Measurements from ENCODE around the gene TPSD1.
"Not testable (repeated sequence)": the region's sequence is repeated elsewhere in the genome, so short reads cannot be mapped to it uniquely, and the experiment has no call there.

Gene TPSD1

DNA sequence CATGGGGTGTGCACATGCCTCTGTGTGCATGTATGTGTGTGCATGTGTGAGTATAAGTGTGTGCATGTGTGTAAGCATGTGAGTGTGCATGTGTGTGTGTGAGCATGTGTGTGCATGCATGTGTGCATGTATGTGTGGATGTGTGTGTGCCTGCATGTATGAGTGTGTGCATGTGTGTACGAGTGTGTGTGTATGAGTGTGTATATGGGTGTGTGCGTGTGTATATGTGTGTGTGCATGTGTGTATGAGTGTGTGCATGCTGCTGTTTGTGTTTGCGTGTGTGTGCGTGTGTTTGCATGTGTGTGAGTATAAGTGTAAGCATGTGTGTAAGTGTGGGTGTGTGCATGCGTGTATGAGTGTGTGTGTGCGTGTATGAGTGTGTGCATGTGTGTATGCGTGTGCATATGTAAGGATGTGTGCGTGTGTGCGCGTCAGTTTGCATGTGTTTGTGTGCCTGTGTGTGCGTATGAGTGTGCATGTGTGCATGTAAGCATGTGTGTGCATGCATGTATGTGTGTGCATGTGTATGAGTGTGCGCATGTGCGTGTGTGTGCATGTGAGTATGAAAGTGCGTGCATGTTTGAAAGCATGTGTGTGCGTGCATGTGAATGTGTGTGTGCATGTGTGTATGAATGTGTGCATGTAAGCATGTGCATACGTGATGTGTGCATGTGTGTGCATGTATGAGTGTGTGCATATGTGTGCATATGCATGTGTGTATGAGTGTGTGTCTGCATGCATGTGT, 8.6 kb downstream of the TPSD1 start:
- no peak for DNase-seq

DNA sequence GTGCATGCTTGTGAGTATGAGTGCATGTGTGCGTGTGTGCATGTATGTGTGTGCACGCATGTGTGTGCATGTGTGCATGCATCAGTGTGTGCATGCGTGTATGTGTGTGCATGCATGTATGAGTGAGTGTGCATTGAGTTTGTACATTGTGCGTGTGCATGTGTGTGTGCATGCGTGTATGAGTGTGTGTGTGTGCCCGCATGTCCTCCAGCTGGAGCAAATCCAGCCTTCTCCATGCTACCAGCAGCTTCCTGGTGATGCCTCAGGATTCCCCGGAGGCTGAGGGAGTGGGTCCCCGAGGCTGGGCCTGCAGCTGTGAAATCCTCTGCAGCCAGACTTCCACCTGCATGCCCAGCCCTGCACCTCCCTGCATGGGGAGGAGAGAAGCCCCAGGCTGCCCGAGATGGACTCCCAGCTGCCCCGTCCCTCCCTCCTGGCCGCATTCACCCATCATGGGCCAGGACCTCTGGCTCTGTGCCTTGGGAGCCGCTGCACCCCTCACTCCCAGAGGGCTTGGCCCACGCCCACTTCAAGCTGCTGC, 9.3 kb downstream of the TPSD1 start:
- DNase-seq, result no peak

DNA sequence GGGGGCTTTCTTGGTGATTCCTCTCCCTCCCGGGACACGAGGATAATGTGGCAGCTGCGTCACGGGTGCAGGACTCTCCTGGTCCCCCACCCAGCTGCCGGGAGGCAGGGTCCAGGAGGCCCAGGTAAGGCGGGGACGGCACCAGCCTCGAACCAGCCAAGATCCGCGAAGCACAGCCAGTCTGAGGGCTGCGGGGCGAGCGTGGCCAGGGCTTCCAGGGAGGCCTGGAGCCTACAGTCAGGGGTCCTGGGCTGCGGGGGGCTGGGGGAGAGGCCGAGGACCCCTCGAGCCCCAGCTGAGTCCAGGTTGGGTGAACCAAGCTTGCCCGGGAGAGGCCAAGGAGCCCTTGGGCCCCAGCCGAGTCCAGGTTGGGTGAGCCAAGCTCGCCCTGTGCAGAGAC, 10.0 kb downstream of the TPSD1 start:
- no peak for DNase-seq

DNA sequence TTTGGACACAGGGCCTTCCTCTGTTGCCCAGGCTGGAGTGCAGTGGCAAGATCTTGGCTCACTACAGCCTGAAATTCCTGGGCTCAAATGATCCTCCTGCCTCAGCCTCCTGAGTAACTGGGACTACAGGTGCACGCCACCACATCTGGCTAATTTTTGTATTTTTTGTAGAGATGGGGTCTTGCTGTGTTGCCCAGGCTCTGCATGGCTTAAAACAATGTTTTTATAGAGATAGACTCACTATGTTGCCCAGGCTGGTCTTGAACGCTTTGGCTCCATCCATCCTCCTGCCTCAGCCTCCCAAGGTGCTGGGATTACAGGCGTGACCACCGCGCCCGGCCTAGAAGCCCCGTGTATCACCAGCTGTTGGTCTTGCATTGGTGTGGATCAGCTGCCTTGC, 13.5 kb downstream of the TPSD1 start:
- DNase-seq, result not testable (repeated sequence)

DNA sequence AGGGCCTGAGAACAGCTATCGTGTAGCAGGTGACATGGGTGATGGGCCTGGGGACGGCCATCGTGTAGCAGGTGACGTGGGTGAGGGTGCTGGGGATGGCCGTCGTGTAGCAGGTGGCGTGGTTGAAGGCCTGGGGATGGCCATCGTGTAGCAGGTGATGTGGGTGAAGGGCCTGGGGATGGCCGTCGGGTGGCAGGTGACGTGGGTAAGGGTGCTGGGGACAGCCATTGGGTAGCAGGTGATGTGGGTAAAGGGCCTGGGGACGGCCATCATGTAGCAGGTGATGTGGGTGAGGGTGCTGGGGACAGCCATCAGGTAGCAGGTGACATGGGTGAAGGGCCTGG, 15.5 kb downstream of the TPSD1 start:
- no peak for DNase-seq

DNA sequence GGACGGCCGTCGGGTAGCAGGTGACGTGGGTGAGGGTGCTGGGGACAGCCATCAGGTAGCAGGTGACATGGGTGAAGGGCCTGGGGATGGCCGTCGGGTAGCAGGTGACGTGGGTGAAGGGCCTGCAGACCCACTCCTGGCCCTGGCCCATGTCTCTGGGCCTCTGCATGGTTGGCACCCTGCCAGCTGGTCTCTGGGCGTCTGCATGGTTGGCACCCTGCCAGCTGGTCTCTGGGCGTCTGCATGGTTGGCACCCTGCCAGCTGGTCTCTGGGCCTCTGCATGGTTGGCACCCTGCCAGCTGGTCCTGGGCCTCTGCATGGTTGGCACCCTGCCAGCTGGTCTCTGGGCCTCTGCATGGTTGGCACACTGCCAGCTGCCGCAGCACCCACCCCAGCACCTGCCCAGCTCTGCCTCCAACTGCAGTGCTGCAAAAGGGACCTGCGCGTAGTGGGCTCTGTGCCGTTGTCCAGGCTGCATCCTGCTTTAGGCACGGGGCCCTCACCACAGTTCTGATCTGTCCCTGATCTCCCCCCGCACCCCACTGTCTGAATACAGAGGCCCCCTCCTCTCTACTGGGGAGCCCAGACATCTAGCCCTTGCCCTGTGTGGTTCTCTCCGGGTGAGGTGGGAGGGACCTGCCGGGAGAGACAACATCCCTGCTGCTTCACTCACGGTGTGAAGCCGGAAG, 16.0 kb downstream of the TPSD1 start:
- not testable (repeated sequence) for DNase-seq

DNA sequence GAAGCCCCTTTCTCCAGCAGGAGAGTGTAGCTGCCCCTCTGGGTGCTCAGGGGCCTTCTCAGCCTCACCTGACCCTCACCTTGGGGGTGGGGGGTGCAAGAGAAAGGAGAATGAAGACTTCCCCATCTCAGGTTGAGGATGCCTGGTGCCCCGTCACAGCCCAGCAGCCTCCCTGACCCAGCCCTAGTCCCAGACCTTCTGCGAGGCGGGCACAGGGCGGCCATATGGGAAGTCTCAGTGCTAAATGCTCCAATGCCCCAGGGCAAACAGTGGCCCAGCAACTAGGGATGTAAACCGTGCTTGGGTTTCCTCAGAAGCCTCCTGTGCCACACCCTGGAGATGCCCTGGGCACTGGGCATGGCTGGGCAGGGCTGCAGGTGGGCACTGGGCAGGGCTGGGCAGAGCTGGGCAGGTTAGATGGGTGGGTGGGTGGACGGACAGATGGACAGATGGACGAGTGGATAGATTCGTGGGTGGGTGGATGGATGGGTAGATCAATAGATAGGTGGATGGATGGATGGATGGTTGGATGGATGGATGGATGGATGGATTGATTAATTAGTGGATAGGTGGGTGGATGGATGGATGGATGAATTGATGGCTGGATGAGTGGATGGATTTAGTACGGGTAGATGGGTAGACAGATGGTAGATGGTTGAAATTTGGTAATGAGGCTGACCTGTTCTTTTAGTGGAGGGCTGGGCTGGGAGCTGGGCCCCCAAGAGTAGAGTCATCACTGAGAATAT, 16.8 kb downstream of the TPSD1 start:
- DNase-seq, result no peak

DNA sequence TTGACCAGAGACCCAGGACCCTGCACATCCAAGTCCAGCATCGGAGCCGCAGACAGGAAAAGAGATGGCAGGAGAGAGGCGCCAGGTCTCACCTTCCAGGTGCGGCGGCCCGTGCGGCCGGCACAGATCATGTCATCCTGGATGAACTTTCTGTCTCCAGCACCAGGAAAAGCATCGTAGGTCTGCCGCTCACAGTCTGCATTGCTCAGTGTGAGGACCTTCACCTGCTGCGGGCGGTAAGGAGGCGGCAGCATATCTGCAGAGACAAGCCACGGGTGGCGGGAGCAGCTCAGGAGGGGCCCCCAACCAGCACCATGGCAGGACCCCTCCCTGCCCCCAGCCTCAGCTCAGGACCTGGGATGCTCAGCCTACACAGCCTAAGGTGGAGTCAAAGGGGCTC, 17.9 kb downstream of the TPSD1 start:
- DNase-seq, result no peak

DNA sequence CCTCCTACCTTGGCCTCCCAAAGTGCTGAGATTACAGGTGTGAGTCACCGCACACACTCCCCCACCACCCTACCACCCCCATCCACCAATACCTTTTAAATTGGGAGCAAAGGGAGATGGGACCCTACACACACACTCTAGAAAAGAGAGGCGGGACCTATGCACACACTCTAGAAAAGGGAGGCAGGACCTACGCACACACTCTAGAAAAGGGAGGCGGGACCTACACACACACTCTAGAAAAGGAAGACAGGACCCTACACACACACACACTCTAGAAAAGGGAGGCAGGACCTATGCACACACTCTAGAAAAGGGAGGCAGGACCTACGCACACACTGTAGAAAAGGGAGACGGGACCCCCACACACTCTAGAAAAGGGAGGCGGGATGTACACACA, 18.9 kb downstream of the TPSD1 start:
- DNase-seq, result no peak

DNA sequence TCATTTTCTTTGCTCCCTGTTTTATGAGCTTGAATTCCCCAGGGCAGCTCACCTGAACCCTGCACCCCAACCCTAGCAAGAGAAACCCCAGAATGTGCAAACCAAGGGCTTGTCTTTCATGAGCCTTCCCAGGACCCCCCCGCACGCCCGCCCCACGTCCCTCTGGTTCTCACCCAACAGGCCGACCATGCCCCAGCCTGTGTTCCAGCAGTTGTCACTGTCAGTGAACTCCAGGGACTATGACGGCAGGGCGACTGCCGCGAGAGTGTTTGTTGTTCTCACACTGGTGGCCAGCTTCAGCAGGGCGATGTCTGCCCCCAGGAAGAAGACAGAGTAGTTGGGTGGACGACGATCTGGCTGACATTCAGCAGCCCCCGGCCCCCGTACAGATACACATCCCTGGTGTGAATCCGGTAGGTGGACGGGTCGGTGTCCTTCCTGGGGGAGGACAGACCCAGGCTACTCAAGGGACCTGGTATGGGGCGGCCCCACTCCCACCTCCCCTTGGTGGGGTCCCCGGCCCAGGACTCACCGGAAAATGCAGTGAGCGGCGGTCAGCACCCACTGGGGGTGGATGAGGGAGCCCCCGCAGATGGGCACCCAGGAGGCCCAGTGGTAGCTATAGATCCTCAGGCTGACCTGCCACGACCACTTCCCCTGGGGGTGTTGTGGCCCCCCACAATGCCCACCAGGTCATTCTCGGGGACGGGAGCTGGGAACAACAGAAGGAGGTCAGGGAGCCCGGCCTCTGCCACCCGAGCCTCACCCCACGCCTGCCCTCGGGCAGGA, 20.1 kb downstream of the TPSD1 start:
- DNase-seq, result no peak

DNA sequence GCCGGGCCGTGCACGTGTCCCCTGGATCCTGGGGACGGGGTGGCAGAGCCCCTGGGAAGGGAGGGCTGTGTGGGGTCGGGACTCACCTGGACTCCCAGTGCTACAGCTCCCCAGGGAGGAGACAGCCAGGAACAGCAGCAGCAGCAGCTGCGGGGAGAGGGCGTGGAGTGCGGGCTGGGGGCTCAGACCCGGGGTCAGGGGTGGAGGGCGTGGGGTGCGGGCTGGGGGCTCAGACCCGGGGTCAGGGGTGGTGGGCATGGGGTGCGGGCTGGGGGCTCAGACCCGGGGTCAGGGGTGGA, 20.7 kb downstream of the TPSD1 start:
- no peak for DNase-seq

DNA sequence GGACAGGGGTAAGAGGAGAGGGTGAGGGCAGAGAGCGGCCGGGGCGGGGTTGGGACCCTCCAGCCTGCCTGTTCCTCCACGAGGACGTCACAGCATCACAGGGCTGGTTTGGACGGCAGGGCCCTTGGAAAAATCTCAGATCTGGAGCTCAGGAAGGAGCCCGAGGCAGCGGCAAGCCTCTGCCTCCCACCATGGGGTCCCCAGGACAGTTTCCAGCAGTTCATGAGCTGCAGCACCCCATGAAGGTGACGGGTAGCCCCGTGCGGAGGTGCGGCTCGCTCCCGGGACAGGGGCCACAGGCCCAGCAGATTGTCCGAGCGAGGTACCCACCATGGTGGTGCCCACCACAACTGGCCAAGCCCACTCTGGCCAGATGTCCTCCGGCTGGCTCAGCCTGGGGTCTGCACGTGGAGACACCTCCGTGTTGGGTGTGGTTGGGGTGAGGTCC, 21.3 kb downstream of the TPSD1 start:
- DNase-seq, result no peak

DNA sequence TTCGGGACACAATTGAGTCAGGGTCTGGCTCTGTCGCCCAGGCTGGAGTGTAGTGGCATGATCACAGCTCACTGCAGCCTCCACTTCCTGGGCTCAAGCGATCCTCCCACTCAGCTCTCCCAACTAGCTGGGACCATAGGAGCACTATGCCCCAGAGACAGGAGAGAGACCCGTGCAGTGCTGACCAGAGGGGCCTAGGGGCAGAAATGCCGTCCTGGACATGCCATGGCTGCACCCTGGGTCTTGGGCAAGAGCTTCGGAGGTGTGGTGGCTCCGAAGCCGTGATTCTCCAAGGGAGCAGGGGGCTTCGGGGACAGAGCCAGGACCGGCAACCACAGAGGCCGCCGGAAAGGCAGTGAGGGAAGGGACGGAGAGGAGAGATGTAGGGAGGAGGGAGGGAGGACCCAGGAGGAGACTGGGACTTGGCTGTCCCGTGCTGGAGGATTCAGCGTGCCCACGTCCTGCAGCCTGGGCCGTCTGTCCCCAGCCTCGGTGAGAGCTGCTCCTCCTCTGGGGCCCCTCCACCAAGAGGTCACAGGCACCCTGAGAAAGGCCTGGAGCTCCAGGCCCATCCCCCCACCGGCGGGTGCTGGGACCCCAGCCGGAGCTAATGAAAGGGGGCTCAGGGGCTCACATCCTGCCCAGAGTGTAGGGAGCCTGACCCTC, 21.9 kb downstream of the TPSD1 start:
- no peak for DNase-seq

DNA sequence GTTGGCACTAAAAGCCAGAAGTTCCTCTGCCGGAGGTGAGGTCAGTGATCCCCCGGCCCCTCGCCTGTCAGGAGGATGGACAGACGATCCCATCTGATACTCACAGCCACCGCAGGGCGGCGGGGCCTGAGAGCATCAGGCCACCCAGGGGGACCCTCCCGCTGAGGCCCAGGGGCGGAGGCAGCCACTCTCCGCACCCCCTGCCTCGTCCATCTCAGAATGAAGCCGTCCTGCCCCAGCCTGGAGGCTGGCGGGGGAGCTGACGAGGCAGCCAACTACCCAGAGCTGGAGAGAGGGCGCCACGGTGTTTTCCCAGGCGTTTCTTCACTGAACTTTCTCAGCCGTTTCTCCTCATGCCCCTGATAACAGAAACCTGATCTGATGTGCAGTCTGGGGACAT, 22.6 kb downstream of the TPSD1 start:
- no peak for DNase-seq

DNA sequence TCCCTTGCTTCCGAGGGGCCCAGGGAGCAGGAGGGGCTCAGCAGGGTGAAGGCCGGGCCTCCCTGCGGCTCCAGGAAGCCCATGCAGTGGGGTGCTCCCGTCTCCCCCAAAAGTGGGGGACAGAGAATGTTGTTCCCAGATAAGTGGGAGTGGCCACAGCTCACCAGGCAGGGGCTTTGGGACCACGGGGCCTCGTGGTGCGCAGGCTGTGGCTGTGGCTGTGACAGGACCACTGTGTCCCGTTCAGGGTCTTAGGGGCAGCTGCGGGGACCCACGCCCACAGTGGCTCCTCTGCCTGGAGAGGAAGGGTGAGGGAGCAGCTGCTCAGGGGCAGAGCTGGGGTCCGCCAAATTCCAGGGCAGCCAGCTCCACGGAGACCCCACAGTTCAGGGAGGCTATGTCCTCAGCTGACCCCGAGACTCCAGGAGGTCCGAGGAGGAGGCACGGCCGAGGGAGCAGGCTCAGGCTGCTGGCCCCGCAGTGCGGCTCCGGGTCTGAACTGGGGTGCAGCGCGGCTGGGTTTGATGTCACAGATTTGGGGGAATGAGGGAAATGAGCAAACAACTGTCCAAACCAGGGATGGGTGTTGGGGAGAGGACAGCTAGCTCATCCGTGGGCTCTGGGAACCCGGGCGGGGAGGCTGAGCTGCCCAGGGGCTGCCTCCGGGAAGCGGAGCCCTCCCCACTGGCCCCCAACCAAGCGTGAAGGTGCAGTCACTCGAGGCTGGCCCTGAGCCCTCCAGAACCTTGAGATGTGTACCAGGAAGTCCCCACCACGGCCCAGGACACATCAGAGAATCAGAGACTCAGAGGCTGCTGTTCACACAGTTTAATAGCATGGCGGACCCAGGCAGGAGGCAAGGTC, 23.4 kb downstream of the TPSD1 start:
- no peak for DNase-seq

DNA sequence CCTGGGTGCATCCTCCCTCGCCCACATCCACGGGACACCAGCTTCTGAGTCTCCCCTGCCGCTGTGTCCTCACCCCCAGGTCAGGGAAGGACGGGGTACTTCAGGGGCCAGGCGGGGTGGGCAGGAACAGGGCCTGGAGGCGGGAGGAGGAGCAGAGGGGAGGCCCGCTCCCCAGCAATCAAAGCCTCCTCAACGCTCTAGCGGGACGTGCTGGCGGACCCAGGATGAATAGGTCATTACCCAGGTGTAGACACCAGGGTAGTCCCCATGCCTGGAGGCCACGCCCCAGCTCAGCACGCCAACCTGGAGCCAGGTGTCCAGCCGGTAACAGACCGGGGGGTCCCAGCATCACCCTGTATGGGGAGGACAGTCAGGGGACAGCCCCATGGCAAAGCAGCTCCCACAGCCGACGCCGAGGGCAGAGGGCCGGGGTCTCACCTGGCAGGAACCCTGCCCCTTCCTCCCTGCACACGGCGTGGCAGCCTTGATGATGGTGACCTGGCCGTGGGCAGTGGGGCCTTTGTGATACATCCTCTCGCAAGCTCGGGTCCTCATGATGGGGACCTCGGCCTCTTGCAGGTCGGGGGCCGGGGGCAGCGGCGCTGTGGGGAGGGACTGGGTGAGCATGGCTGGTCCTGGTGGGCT, 24.2 kb downstream of the TPSD1 start:
- no peak for DNase-seq

DNA sequence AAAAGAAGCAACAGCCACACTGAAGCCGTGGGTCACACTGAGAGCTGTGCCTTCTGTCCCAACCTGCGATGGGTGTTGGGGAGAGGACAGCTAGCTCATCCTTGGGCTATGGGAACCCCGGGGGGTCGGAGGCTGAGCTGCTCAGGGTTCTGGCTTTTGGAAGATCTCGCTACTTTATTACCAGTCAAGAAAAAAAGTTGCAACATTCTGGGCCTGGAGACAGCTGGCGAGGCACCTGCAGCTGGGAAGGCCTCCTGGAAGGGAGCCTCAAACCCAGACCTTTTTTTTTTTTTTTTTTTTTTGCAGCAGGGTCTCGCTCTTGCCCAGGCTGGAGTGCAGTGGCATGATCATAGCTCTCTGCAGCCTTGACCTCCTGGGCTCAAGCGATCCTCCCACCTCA, 24.9 kb downstream of the TPSD1 start:
- DNase-seq, result no peak

DNA sequence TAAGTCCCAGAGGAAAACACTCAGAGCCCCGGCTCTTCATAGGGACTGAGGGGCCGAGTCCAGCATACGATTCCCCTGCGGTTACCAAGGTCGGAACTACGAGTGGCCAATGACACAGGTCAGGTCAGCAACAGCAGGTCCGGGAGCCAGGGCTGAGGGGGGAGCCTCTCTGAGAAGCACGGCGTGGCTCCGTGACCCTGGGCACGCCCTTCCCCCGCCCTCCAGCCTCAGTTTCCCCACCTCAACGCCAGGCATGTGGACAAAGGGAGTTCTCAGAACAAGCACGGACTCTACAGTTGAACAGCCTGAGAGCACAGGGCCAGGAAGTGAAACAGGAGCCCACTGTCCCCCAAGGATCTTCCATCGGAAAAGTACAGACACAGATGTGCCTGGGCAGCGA, 25.6 kb downstream of the TPSD1 start:
- no peak for DNase-seq

DNA sequence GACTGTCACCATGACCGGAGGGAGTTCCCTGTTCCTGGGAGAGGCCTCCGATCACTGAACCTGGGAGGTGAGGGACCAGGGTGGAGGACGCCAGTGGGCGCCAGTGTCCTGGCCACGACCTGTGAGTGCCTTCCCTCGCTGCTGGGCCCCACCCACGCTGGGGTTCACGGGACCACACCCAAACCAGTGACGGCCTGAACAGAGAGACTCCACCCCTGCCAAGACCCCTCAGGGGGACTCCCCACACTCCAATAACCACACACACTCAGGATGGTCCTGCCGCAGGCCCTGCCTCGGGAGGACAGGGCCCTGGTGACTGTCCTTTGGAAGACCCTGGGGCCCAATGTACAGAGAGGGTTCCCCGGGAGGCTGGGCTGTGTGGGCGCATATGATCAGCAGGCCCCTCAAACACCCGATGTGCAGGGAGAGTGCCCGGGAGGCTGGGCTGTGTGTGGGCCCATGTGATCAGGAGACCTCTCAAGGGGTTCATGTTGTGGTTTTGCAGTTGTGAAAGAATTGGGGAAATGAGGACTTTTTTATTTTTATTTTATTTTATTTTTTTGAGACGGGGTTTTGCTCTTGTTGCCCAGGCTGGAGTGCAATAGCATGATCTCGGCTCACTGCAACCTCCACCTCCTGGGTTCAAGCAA, 26.6 kb downstream of the TPSD1 start:
- no peak for DNase-seq

DNA sequence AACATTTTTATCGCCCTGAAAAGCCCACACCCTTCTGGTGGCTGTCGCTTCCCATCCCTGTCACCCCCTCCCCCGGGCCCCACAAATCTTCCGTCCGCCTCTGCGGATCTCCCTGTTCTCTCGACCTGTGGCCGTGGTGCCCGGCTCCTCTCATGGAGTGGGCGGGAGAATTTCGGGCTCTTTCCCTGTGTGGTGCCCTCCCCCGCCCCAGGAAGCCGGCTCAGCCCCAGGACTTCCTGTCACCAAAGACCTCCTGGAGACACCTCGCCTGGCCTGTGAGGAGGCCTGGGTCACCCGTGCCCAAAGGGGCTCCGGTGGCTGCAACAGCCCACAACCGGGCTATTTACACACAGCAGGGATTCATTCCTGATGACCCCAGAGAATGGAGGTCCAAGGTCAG, 27.4 kb downstream of the TPSD1 start:
- no peak for DNase-seq

Measured in CD4-positive, alpha-beta T cell treated with Interleukin-21 for 1 hour (primary cell).